Psoas muscle (tissue), 8 donors: ENCODE measurements around the gene PSMB10. TPM values are rescaled to one million over a fixed set of nuclear protein-coding genes. Genes with fewer than 3 reads are reported as not detected.

ENCODE experiments used
- ATAC-seq, 4 donors: fragments of 200-7000 bp; cut with Tn5 transposase; one replicate each; pipeline ENCODE4 v1.9.1; 2020; ENCODE audit warnings: moderate library complexity in 3 of 4, mild to moderate bottlenecking in 2 of 4
- DNase-seq, 2 donors: peaks; one replicate each; pipeline ENCODE4 v3.0.0-alpha.2; 2020
- H3K27ac ChIP-seq: fragments of 200-600 bp; one replicate; pipeline ENCODE4 v1.8.0; 2022
- H3K27me3 ChIP-seq, 3 donors: fragments of 200-600 bp in 1 of 3; one replicate each; pipeline versions ENCODE4 v1.6.1 to v1.8.0; 2013 to 2022; ENCODE audit warnings: low read length in 2 of 3, mild to moderate bottlenecking in 2 of 3, moderate library complexity in 1 of 3; ENCODE audit not compliant: insufficient read depth in 3 of 3
- H3K36me3 ChIP-seq, 2 donors: fragments of 200-600 bp in 1 of 2; one replicate each; pipeline versions ENCODE4 v1.6.1 to v1.8.0; 2013 to 2022; ENCODE audit warnings: low read depth in 1 of 2, mild to moderate bottlenecking in 1 of 2, moderate library complexity in 1 of 2; ENCODE audit not compliant: insufficient read depth in 1 of 2
- H3K4me1 ChIP-seq: fragments of 200-600 bp; one replicate; pipeline ENCODE4 v1.8.0; 2022
- H3K4me3 ChIP-seq: fragments of 200-600 bp; one replicate; pipeline ENCODE4 v1.8.0; 2022; ENCODE audit warnings: mild to moderate bottlenecking
- H3K9me3 ChIP-seq: fragments of 200-600 bp; one replicate; pipeline ENCODE4 v1.8.0; 2022
- WGBS, 3 donors: extraction: QIAGEN DNeasy Blood & Tissue Kit; methylation state at CpG; one replicate each; pipeline versions ENCODE4 v1.1.6 to v1.1.7; 2013; 5-methylcytosine and 5-hydroxymethylcytosine counted together
- intact Hi-C, 2 donors: fragments of 100-400 bp; cut with DNase I; formaldehyde crosslinking; loops; one replicate each; pipeline versions ENCODE4 v1.11.0 to v1.14.2; 2022
- polyA plus RNA-seq, 3 donors: library from polyadenylated mRNA; stranded (reverse); fragments of 200-250 nt; gene quantifications; one replicate each; pipeline ENCODE4 v1.2.3, GENCODE V29; 2013
- total RNA-seq, 4 donors: library from RNA; stranded (reverse); fragmentation: NEBNext Ultra II Directional in 2 of 4; extraction: Animal tissue kit (Norgen Biotek cat#: 25700) in 2 of 4; gene quantifications; one replicate each; pipeline versions ENCODE4 v1.2.1 to v1.2.4, GENCODE V29; 2021 to 2023
- TF ChIP-seq, protein P1 (sequence below): fragments of 200-600 bp; IDR thresholded peaks from one replicate; pipeline ENCODE4 v1.8.0; 2022; ENCODE audit warnings: antibody characterized with exemption
- donor health status: healthy with polysubstance abuse.
- donor health status: DM: no; HTN: no; CAD: no; lungs with moderate emphysema.
- donor health status: Bipolar disorder and iron deficiency.
- donor health status: healthy.
- donor health status: DM: yes; HTN: yes; CAD: no.
- donor health status: DM: no; HTN: no; CAD: no.
- donor health status: DM: no; HTN: no; CAD: no.
- donor health status: DM: yes; HTN: yes; CAD: no.

The PSMB10 gene
- total and polyA plus RNA-seq, 7 donors: 27.6 to 98.6 (median 34.7) TPM

DNA sequence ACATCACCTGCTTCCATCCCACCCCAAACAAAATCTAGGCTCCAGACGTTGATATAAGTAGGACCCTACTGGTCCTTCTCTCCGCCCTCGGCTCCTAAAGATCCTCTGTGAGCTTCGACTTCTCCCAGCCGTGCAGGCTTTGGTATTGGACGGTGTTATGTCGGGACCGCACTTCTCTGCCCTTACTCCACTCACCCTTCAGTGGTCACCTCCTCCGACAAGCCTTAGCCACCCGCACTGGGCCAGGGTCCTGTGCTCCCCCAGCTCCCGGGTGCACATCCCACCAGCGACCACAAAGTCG lies 1.6 kb downstream of the PSMB10 start:
- peak; percentile 3 to 20 (median 16) for ATAC-seq
- Histone ChIP-seq H3K4me1 (peaks cover 24% of the 10 kb centered on the region), H3K36me3 (peaks cover 0 to 23% of the 10 kb centered on the region in 2 donors), H3K27ac (peak overlapping the region; percentile 82), H3K9me3 (no peaks in the 10 kb centered on the region), H3K27me3 (no peaks in the 10 kb centered on the region), H3K4me3 (peak overlapping the region; percentile 81)
- intact Hi-C loops: loop anchor here in 1 of 2 donors (10.0 kb wide), 1 partner anchor 410 kb away; the partner anchor contains the start of gene RIPOR1
- TF ChIP-seq, protein P1, sequence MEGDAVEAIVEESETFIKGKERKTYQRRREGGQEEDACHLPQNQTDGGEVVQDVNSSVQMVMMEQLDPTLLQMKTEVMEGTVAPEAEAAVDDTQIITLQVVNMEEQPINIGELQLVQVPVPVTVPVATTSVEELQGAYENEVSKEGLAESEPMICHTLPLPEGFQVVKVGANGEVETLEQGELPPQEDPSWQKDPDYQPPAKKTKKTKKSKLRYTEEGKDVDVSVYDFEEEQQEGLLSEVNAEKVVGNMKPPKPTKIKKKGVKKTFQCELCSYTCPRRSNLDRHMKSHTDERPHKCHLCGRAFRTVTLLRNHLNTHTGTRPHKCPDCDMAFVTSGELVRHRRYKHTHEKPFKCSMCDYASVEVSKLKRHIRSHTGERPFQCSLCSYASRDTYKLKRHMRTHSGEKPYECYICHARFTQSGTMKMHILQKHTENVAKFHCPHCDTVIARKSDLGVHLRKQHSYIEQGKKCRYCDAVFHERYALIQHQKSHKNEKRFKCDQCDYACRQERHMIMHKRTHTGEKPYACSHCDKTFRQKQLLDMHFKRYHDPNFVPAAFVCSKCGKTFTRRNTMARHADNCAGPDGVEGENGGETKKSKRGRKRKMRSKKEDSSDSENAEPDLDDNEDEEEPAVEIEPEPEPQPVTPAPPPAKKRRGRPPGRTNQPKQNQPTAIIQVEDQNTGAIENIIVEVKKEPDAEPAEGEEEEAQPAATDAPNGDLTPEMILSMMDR: no peak
- no peak for DNase-seq
- WGBS, 3 donors: 9 to 17% (median 13%) methylated on average over 13 of the region's 13 CpGs

DNA sequence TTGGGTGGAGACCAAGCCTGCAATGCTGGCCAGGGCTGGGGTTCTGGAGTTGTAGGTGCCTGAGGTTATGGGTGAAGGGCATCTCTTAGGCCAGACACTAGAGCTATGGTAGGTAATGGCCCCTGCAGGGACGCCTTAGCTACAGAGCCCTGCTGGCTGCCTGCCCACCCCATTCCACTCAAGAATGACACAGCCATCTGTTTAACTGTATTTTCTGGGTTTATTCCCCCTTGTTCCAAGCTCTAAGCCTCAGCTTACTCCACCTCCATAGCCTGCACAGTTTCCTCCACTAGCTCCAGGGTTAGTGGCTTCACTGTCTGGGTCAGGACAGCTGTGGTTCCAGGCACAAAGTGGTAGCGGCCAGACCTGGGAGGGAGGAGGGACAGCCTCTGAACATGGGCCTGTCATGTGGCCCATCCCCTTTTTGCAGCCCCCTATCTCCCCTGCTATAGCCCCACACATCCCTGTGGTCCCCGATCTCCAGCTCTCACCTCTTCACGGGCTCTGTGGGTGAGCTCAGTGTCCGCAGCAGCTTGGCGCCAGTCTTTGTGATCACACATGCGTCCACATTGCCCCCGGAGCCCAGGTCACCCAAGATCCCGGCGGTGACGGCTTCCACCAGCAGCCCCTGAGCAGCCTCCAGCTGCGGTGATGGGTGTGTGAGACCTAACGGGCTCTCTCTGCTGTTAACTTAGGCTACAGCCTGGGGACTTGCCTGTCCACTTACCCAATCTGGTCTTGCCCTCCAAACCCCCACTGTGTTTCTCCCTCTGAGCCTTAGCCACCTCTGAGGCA lies 2.1 kb downstream of the PSMB10 start:
- Histone ChIP-seq H3K36me3 (peaks cover 0 to 21% of the 10 kb centered on the region in 2 donors), H3K27me3 (no peaks in the 10 kb centered on the region), H3K4me1 (peaks cover 24% of the 10 kb centered on the region), H3K27ac (peak overlapping the region; percentile 82), H3K4me3 (peak overlapping the region; percentile 81), H3K9me3 (no peaks in the 10 kb centered on the region)
- TF ChIP-seq, protein P1: no peak
- intact Hi-C loops: loop anchor here in 1 of 2 donors (10.0 kb wide), 1 partner anchor 410 kb away; the partner anchor contains the start of gene RIPOR1
- ATAC-seq (peak; percentile 7 to 11 (median 8)), DNase-seq (peak in 1 of 2 donors; percentile 59)
- 22 to 35% (median 29%) methylated on average over 12 to 13 of the region's 13 CpGs for WGBS, 3 donors

DNA sequence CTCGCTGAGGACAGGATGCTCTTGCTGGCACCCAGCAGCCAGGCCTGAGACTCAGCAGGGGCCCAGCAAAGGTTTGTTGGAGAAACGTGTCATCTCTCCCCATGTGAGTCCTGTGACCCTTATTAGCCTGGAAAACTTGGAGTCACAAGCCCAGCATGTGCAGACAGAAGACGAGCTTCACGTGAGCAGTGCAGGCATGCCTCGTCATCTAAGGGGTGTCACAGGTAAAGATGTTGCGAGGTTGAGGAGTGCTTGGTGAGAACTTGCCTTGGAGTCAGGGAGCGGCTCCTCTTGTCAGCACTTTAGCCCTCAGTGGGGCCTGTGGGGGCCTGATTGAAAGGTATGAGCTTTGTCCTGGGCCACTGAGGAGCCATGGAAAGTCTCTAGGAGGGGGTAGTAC lies 2.8 kb downstream of the PSMB10 start:
- DNase-seq (no peak), ATAC-seq (no peak)
- peak overlapping the region; percentile 82 for H3K27ac ChIP-seq
- H3K4me1 ChIP-seq: peaks cover 24% of the 10 kb centered on the region
- WGBS, 3 donors: 74 to 83% (median 75%) methylated on average over 7 of the region's 7 CpGs
- intact Hi-C loops: loop anchor here in 1 of 2 donors (10.0 kb wide), 1 partner anchor 409 kb away; the partner anchor contains the start of gene RIPOR1
- peaks cover 0 to 23% of the 10 kb centered on the region in 2 donors for H3K36me3 ChIP-seq
- no peak overlapping the region for H3K4me3 ChIP-seq
- no peaks in the 10 kb centered on the region for H3K27me3 ChIP-seq
- H3K9me3 ChIP-seq: no peaks in the 10 kb centered on the region
- TF ChIP-seq, protein P1: no peak

DNA sequence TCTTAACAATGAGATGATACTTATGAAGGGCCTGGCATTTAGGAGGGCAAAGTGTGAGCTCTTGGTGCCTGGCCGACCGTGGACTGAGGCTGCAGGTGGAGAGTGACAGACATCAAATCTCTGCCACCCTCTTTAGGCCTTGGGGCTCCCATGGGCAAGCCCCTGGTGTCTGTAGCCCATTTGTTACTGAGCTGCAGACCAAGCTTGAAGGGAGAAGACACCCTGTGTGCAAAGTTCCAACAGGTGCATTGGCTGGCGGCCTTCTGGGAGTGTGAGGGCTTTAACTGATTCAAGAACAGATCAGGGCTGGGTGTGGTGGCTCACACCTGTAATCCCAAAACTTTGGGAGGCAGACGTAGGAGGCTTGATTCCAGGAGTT lies 4.2 kb downstream of the PSMB10 start:
- H3K4me1 ChIP-seq: peaks cover 26% of the 10 kb centered on the region
- no peak overlapping the region for H3K4me3 ChIP-seq
- peaks cover 0 to 34% of the 10 kb centered on the region in 2 donors for H3K36me3 ChIP-seq
- no peaks in the 10 kb centered on the region for H3K27me3 ChIP-seq
- WGBS, 3 donors: 84 to 90% (median 88%) methylated on average over 4 of the region's 4 CpGs
- intact Hi-C loops: loop anchor here in 1 of 2 donors (10.0 kb wide), 1 partner anchor 408 kb away; the partner anchor contains the start of gene RIPOR1
- no peak overlapping the region for H3K27ac ChIP-seq
- ATAC-seq: no peak
- H3K9me3 ChIP-seq: no peaks in the 10 kb centered on the region
- DNase-seq: no peak
- TF ChIP-seq, protein P1: no peak
